Measurements from ENCODE around the gene HIF1AN.

DNA sequence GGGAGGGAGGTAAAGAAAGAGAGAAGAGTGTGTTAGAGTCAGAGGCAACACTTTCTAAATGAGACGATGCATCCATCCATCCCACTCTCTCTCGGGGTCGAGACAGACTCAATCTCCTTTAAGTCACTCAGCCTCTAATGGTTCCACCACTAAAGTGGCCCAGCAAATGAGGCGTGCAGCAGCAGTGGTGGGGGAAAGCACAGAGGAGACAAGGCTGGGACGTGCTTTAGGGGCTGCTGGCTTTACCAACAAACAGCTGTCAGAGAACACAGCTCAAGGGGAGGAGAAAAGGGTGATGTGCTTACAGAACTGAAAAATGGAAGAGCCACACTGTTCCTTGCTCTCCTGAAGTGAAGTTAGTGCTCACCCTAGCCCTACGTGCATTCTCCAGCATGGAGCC is 11.5 kb upstream of the HIF1AN start:
- no peak for TF ChIP-seq POLR2A (IDR thresholded peaks at IDR 0.05; ENCODE audit: low read depth, low read length)
- no peak for TF ChIP-seq PAX5 (IDR thresholded peaks at IDR 0.05; ENCODE audit: insufficient read depth, low read length, severe bottlenecking)
- TF ChIP-seq POLR2AphosphoS5 (IDR thresholded peaks at IDR 0.05; ENCODE audit: low read depth, low read length): no peak
- TF ChIP-seq TAF1 (IDR thresholded peaks at IDR 0.05; ENCODE audit: low read depth, low read length): no peak
- no peak for TF ChIP-seq POU2F2 (IDR thresholded peaks at IDR 0.05; ENCODE audit: low read depth, low read length)

Data from GM12891 (cell line).